HepG2 (cell line): ENCODE data around the gene RNU7-1. TPM values are rescaled to one million over a fixed set of nuclear protein-coding genes. Genes with fewer than 3 reads are reported as not detected.
A peak's percentile ranks its signal among the peaks of the same experiment; 100 is the strongest.

Experiments used
- AFF4 ChIP-seq: sonication (generic); formaldehyde crosslinking; IDR thresholded peaks from 2 replicates; pipeline ENCODE4 v1.4.0; 2020; ENCODE audit warnings: missing genetic modification reagents
- CCDC6 ChIP-seq: sonication (generic); formaldehyde crosslinking; IDR thresholded peaks from 2 replicates; pipeline ENCODE4 v1.8.1; 2022; ENCODE audit warnings: mild to moderate bottlenecking, missing genetic modification reagents, moderate library complexity
- CEBPZ ChIP-seq: IDR thresholded peaks from 2 replicates; pipeline ENCODE4 v1.6.1; 2012; ENCODE audit warnings: low read length, improper control_type of control experiment
- KDM1A ChIP-seq: IDR thresholded peaks from 2 replicates; pipeline ENCODE4 v1.6.1; 2016; ENCODE audit warnings: missing compliant biosample characterization
- NONO ChIP-seq, 2 experiments: fragments of 450-650 bp in 1 of 2; sonication (generic) in 1 of 2; formaldehyde crosslinking in 1 of 2; IDR thresholded peaks in 1 of 2; conservative IDR thresholded peaks in 1 of 2; 2 replicates each; pipeline versions ENCODE4 v1.6.1 to v1.8.0; 2017 to 2022; ENCODE audit warnings: mild to moderate bottlenecking in 1 of 2, missing genetic modification reagents in 1 of 2, moderate library complexity in 1 of 2
- POLR2A ChIP-seq, 2 experiments: IDR thresholded peaks; 2 replicates each; pipeline ENCODE4 v1.6.1; 2011; ENCODE audit warnings: low read depth in 2 of 2, low read length in 2 of 2, mild to moderate bottlenecking in 1 of 2, moderate library complexity in 1 of 2; ENCODE audit not compliant: insufficient read depth in 1 of 2
- TAF1 ChIP-seq: sonication (generic); formaldehyde crosslinking; IDR thresholded peaks from 2 replicates; pipeline ENCODE4 v1.4.0; 2020; ENCODE audit warnings: missing genetic modification reagents
- ZNF296 ChIP-seq: sonication (generic); formaldehyde crosslinking; conservative IDR thresholded peaks from 2 replicates; pipeline ENCODE4 v1.5.0; 2020; ENCODE audit warnings: mild to moderate bottlenecking, missing genetic modification reagents
- ZNF549 ChIP-seq: sonication (generic); formaldehyde crosslinking; IDR thresholded peaks from 2 replicates; pipeline ENCODE4 v1.5.0; 2020; ENCODE audit warnings: missing genetic modification reagents
- ZNF569 ChIP-seq: sonication (generic); formaldehyde crosslinking; IDR thresholded peaks from 2 replicates; pipeline ENCODE4 v1.5.0; 2020; ENCODE audit warnings: mild to moderate bottlenecking, missing genetic modification reagents, moderate library complexity, borderline replicate concordance
- ZNF687 ChIP-seq: sonication (generic); formaldehyde crosslinking; IDR thresholded peaks from 2 replicates; pipeline ENCODE4 v1.5.1; 2020; ENCODE audit warnings: mild to moderate bottlenecking, missing genetic modification reagents, moderate library complexity
- ZSCAN25 ChIP-seq: sonication (generic); formaldehyde crosslinking; IDR thresholded peaks from 2 replicates; pipeline ENCODE4 v1.8.0; 2022; ENCODE audit warnings: mild to moderate bottlenecking, missing genetic modification reagents
- polyA plus RNA-seq, 8 experiments: library from polyadenylated mRNA; depleted of rRNA in 3 of 8; stranded (reverse) in 7 of 8; unstranded in 1 of 8; fragments of >200 nt; fragmentation: Illumina TruSeq in 4 of 8; extraction: Trizol in 4 of 8; gene quantifications; 2 replicates each; pipeline versions ENCODE4 v1.2.1 to v1.2.3, GENCODE V29; 2011 to 2016; ENCODE audit warnings: low read depth in 4 of 8, missing spikeins in 1 of 8, mixed read lengths in 1 of 8; ENCODE audit not compliant: insufficient read depth in 1 of 8
- total RNA-seq, 5 experiments: library from RNA; depleted of rRNA; stranded (reverse); fragments of >200 nt; fragmentation: Illumina TruSeq; extraction: Trizol; gene quantifications; 2 replicates each; pipeline ENCODE4 v1.2.3, GENCODE V29; 2016; ENCODE audit warnings: low read depth in 1 of 5

Gene RNU7-1
- total and polyA plus RNA-seq, 2 of the 13 experiments (the other 11 are each of a cell fraction or from before 2014, with no cell fraction given) = not detected

- no peak for TF ChIP-seq AFF4 (CRISPR knock-in tag)
- TF ChIP-seq KDM1A = no peak
- no peak for TF ChIP-seq ZNF549 (CRISPR knock-in tag)
- no peak for TF ChIP-seq NONO (IDR thresholded peaks at IDR 0.05)
- peak; percentile 75 for TF ChIP-seq NONO (CRISPR knock-in tag; conservative IDR thresholded peaks at IDR 0.05)
- TF ChIP-seq ZNF296 (CRISPR knock-in tag) = no peak
- TF ChIP-seq ZNF687 (CRISPR knock-in tag) = peak; percentile 68
- peak; percentile 66; the same call in 1 of the 2 replicates for TF ChIP-seq ZSCAN25
- no peak for TF ChIP-seq CCDC6 (CRISPR knock-in tag)
- TF ChIP-seq ZNF569 (CRISPR knock-in tag) = no peak
- peak; percentile 41; the same call in 1 of the 2 replicates for TF ChIP-seq TAF1 (CRISPR knock-in tag)
- no peak for TF ChIP-seq CEBPZ
- peak in 1 of 2 experiments; percentile 53; a peak in 1 of 4 replicates for TF ChIP-seq POLR2A (IDR thresholded peaks at IDR 0.05; ENCODE audit: insufficient read depth in 1 of 2, low read depth in 2 of 2, low read length in 2 of 2)
Observed at GRCh38 chr12:6927379-6928021, 16.1 kb upstream of the RNU7-1 start, which contains the start of gene ATN1 (continued).
